HG02798 (cell line): ENCODE results near the gene FRRS1.

Experiments
- ATAC-seq: cut with Tn5 transposase; IDR thresholded peaks from one replicate; pipeline ENCODE4 v1.9.1; 2021; ENCODE audit warnings: mild to moderate bottlenecking; ENCODE audit not compliant: unreplicated experiment, poor library complexity

FRRS1 gene

DNA sequence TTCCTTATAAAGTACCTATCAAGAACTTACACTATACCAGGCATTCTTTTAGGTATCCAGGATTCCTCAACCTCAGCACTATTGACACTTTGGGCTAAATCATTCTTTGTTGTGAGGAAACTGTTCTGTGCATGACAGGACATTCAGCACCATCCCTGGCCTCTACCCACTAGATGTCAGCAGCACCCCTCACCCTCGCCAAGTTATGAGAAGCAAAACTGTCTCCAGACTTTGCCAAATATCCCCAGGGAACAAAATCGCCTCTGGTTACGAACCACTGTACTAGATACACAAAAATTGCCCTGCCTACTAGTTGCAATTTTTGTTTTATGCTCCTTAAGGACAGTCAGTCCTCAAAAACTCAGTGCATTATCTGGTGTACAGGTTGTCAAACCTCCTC lies 84.9 kb downstream of the FRRS1 start:
- no peak for ATAC-seq

DNA sequence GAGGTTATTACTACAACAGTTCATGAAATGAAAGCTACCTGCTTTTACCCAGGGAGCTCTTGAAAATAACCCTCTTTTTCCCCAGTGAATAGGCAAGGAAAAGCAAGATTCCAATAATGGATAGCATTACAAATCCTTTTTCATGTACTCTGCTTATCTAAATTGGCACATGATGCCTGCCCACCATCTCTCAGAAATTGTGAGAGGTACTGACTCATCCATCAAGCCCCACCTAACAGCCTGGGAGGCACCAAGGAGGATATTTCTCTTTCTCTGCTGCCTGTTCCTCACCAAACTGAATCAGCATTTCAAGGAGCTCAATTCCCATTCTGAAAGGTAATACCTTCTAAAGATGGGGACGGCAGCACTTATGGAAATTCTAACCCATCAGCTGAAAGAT lies 86.2 kb downstream of the FRRS1 start:
- no peak for ATAC-seq

DNA sequence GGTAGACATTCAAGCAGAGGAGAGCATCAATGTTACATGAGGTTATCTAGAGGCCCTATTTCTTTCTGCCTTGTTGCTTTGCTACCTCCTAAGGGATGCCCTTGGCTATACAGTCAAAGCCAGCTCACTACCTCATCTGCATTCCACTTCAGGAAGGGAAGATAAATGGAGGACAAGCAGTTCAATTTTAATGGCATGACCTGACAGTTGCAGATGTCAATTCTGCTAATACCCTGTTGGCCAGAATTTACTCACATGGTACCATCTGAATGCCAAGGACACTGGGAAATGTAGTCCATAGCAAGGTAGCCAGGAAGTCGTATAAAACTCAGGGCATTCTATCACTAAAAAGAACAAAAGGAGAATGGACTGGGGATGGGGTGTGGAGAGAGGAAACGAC lies 89.0 kb downstream of the FRRS1 start:
- no peak for ATAC-seq

DNA sequence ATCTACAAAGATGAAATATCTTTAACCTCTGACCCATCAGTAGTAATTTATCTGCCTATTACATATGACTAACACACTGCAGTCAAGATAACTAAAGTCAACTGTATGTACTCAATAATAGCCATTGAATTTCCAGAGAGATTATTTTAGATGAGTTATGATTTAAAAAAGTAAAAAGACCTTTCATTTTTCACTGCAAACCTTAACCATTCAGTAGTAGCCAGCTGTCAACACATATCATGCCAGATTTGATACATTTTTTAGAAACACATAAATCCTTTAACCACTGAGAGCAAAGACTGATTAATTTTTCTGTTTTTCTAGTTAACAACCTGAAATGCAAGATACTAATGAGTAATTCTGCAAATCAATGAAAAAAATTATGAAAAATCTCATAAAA lies 89.6 kb downstream of the FRRS1 start:
- no peak for ATAC-seq

DNA sequence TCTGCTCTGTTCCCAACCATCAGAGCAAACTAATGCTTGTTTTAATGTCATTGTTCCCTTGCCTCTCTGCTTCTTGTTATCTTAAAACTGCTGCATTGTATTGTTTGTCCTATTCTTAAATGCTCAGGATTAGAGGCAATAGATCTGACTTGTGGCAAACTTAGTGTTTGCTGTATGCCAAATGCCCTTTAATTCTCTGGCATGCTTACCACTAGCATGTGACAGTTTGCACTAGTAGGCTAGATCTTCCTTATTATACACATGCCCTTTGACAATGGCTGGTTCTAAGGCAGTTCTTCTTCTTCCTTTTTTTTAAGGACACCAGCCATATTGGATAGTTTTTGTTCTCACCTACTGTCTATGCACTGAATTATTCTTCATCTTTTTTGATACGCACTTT lies 90.4 kb downstream of the FRRS1 start:
- ATAC-seq: no peak

DNA sequence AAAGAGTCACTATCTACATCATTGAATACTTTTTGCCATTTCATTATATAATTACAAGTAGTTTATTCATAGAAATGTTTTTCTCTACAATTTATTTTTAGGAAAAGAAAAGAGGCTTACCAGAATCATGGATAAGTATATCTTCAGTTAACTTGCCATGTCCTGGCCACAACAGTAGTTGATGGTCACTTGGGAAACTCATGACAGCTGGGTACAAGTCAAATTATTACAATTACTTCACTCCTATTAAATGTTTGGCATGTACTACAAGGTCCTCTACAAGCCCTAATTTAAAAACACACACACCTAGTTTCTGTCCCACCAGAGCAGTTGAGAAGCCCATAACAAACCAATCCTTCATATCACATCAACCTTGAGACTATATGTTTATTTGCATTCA lies 91.1 kb downstream of the FRRS1 start:
- no peak for ATAC-seq

DNA sequence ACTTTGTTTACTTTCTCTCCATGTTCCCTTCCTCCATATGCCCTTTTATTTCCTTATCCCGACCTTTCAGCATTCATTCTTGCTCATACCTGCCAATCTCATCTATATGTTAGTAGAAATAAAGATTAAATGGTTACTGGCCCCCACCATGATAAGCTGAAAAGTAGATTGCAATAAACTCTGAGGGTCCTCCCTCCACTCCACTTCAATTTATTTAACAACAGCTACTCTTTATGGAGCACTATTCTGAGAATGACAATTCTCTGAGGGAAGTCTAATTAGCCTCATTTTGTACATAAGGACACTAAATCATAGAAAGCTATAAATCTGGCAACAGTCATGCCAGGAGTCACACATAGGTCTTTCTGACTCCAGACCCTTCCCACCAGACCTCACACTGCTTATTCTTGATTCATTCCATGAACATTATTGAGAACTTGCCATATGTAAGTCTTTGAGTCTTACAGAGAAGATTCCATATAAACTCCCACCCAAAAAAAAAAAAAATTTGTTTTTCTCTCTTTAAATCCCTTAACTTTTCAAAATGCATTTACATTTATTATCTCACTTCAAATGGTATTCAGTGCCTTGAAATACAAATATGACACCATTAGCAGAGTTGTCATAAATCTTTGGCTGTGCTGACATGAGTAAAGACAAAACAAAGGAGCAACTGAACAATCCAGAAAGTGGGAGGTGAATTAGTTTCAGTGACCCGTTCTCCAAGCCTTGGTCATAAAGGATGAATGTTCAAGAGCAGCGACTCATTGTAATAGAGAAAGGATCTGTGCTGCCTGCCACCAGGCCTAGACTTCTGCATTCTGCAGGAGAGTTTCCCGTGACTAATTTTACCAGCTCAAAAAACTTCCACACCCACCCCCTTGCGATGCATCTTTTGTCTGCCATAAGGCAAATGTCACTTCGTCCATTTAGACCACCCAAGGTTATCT lies 92.0 kb downstream of the FRRS1 start:
- no peak for ATAC-seq

DNA sequence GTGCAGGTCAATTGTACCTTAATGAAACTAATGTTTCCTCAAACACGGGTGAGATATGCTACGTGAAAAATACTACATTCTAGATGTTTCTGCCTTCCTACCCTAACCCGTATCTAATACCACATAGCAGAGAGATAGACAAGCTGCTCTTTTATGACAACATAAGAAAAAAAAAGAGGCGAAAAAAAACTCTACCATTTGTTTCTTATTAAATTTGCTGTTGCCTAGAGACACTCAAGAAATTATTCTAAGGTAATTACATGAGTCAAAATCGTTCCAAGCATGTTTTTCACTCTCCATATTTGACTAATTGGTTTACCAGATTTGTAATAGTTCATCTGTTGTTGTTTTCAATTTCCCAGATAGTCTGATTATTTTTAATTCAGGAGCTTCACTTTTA lies 93.1 kb downstream of the FRRS1 start:
- no peak for ATAC-seq

DNA sequence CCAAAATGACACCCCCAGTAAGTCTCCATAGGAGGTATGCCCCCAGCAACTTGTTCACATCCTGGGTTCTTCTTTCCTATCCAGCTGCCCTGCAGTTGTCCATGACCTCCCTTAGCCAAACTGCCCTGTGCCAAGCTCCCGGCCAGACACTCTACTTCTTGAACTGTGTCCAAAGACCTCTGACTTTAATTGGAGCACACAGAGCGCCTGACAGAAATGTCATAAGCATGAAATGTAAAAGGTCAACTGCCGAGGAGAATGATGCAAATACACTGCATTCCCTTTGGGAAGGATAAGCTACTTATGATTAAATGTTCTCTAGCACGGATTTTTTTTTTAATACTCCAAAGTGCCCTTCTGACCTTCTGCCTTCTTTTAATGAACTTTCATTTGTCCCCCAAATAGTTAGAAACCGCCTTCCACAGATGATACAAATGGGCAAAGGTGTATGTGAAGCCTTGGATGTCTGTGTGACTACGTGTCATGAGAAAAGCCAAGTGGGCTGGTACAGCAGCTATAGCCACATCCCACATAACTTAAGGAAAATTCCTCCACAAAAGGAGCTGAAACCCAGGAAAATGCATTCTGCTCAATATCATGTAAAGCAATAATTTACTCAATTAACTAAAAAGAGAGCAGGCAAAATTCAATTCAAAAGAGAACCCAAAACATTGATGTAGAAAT lies 93.8 kb downstream of the FRRS1 start:
- no peak for ATAC-seq

DNA sequence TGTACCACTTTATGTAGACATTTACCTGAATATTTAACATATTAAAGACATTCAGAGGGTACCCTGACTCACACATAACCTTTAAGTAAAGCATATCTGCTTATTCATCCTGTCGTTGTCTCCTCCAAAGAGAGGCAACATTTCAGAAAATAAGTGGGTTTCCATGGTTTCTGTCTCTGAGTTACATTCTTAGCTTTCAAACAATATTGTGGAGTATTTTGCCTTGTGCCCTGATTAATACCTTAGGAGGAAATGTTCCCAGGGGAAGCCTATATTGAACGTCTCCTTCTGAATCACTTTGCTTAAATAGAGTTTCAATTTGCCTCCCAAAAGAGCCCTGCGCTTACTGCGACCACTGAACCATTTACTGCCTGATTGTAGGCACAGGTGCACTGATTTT lies 94.4 kb downstream of the FRRS1 start:
- no peak for ATAC-seq

DNA sequence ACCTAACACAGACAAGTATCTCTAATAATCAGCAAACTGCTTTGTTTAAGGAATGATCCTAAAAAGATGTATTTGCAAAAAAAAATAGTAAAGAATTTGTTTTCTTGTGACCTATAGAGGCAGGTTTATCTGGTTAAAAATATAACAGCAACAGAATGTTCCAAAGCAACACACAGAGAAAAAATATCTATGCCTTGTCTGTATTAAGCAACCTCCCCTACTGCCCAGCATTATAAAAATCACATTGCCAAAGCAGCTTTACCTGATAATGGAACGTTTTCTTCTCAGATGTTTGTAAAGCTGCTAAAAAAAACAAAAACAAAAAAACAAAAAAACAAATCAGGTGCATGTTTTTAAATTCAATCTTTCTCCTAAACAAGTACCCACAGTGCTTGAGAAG lies 95.9 kb downstream of the FRRS1 start:
- ATAC-seq: no peak

DNA sequence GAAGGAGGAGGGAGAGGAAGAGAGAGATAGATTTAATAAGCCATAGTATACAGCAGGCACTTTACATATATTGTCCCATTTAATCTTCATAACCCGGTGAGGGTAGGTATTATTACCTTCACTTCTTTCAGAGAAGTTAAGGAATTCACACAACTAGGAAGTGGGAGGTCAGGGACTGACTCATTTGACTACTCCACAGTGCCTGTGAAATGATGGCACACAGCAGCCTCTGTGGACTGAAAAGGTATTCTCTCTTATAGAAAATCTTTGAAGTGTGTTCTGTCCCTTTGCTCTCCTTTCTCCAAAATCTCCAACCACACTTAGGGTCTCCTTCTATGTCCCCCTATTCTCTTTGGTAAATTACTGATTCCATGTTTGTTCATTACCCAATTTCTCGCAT lies 96.6 kb downstream of the FRRS1 start:
- no peak for ATAC-seq

DNA sequence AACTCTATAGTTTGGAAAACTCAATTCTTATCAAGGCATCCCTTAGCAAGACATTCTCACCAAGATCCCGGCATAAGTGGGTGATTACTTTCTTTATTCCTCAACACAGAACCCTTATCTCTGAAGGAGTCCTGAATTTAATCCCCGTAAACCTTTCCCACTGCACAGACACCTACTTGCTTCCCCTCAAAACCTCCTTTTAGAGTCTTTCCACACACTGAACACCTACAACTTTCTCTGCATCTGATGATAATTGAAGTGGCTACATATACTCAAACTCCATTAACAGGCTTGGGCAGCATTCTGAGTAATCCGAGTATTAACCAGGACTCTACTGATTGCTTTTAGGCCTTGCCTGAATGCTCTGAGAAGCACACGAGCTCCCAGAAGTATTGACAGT lies 97.1 kb downstream of the FRRS1 start:
- ATAC-seq: no peak

DNA sequence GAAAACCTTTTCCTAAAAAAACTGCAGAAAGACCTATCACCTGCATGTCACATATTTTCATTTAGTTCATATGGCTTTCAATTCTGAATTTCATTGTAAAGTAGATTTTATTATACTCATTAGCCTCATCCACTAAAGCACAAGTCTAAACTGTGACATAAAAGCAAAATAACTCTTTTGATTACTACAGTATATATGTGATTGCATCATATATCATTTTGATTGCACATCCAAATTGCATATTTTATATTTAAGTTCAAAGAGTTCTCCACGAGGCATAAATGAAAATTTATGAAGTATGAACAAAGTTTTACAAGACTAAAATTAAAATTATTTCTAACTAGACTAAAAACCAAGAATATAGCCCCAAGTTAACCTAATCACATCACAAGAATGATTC lies 101.2 kb downstream of the FRRS1 start:
- ATAC-seq: no peak

DNA sequence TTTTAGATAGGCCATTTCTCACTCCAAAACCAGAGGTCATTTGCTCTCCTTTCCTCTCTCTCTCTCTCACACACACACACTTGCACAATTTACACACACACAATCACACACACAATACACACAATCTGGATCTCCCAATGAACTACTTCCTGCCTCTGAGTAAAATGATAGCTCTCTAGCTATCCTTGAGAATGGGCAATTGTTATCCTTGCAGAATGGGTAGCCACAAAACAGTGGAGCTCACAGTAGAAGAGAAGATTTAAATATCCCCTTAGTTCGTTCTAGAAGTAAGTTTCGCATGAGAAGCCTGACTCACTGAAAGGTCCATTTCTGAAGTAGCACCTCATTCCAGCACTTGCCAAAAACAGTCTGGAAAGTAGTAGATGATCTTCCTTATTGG lies 102.9 kb downstream of the FRRS1 start:
- no peak for ATAC-seq

DNA sequence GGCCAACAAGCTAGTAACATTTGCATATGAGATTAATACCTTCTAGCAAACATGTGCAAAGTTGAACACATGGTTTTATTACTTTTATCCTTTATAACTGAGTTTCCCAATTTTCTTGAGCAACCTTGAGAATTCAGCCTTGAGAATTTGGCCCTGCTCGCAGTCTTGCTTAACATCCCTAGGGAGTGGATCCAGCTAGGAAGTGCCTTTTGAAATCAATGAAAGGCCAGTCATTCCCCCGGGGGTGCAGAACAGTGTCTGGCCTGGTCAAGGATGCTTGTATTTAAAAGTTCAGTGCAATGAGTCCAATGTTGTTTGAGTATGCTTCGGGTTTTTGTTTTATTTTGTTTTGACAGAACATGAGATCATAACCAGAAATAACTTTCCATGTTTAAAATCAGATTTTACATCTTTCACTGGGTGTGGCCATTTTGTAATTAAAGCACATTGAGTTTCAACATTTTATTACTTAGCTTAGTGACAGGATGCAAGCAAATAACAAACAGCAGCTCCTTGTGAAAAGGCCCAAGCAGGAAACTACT lies 103.8 kb downstream of the FRRS1 start:
- ATAC-seq: no peak

DNA sequence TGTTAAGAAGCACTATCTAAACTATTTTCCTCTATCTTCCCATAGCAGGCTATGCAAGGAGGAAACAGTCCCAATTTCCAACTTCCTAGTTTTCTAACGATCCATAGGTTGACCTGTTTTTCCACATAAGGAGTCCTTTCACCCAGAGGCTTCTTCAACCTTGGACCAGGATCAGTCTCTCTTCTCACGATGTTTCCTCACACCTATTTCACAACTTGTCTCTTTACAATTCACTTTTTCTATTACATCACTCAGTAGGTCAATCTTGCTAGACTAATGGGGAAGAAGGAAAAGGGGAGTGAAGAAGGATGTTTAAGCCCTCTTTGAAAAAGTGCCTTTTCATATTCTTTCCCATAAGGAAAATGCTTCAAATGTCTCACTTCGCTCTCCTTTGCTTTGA lies 104.7 kb downstream of the FRRS1 start:
- ATAC-seq: no peak

DNA sequence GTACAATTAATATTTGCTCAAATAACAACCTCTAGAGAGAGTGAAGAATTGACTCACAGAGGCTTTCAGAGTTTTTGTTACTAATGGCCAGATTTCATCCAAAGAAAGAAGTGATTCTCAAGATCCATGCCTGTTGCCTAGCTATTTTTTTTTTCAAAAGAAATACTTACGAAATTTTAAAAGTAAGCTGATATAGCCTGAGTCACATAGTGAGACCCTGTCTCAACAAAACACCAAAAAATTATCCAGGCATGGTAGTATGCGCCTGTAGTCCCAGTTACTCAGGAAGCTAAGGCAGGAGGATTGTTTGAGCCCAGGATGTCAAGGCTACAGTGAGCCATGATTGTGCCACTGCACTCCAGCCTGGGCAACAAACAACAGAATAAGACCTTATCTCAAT lies 105.9 kb downstream of the FRRS1 start:
- ATAC-seq: no peak

DNA sequence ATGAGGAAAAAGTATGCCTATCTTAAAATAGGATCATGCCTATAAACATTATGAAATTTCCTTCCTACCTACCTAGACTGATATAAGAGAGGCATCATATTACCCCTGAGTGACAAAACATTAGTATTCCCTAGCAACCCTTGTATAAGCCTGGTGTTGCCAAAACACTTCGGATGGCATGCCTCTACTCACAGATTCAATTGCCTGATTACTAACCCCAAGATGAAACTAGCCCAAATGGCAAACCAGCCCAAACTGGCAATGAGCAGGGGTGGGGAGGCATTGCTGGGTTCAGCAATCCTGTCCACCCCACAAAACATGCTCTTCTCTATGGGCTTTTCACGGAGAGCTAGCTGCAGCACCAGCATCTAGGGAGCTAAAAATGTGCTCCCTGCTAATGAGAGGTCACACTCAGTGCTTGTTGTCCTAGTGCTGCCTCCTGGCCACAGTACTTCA lies 106.7 kb downstream of the FRRS1 start:
- no peak for ATAC-seq
